ENCODE measurements around the gene ZFP1. TPM values are rescaled to one million over a fixed set of nuclear protein-coding genes. Genes with fewer than 3 reads are reported as not detected.

The ZFP1 gene
- 10 to 100 TPM in 1 of 7 donors, 1 to 10 TPM in 6; 8.3 to 11.4 (median 9.1) TPM for total RNA-seq
- 1 to 10 TPM; 3.1 to 4.2 (median 3.6) TPM for polyA plus RNA-seq
- long read RNA-seq, donor 1, partial matches to known transcripts, result 0 of 4 reads
- long read RNA-seq, donor 1, other reads (novel, unspliced or antisense), result 0 of 4 reads
- long read RNA-seq, donor 2, partial matches to known transcripts, result 0 of 1 reads
- long read RNA-seq, donor 2, other reads (novel, unspliced or antisense), result 0 of 1 reads

GRCh38 chr16:75148311-75149195 lies at the start of gene ZFP1:
TSS of gene ZFP1 (plus strand) at chr16:75148524. CDS start at chr16:75152952, 4,428 bp downstream.
- Histone ChIP-seq H3K9me3 (peaks cover 6 to 40% (median 34%) of the 10 kb centered on the region in 8 donors), H3K4me1 (peaks cover 0 to 17% (median 12%) of the 10 kb centered on the region in 6 donors), H3K27ac (peak within 1 kb of the TSS; percentile 77 to 98 (median 97)), H3K4me3 (peak within 1 kb of the TSS; percentile 84 to 100 (median 95)), H3K27me3 (replicated peaks in 1 of 7) (no peaks in the 10 kb centered on the region), H3K36me3 (peaks cover 0 to 24% (median under 1%) of the 10 kb centered on the region in 6 donors)
- TF ChIP-seq POLR2A (IDR thresholded peaks at IDR 0.05) (no peak), CTCF (IDR thresholded peaks at IDR 0.05 in 8 of 11, conservative IDR thresholded peaks at IDR 0.05 in 3 of 11) (peak in 1 of 11 experiments; percentile 13), POLR2AphosphoS5 (IDR thresholded peaks at IDR 0.05) (peak; percentile 90 to 93 (median 93))
- 0 to 2% (median 1%) methylated on average over 28 to 93 of the region's 93 CpGs for WGBS, 5 donors
- peak; percentile 98 for DNase-seq
- intact Hi-C loops (cut with DNase I; ENCODE audit: low total_unique reads), result no loop called here

- intact Hi-C loops (cut with DNase I; ENCODE audit: low total_unique reads), result no loop called here
- peak overlapping the region in 7 of 8 donors; percentile 21 to 73 (median 59) for H3K27ac ChIP-seq
- peaks cover 0 to 45% (median 0%) of the 10 kb centered on the region in 7 donors for H3K27me3 ChIP-seq (replicated peaks in 1 of 7)
- DNase-seq, result no peak
- TF ChIP-seq POLR2AphosphoS5 (IDR thresholded peaks at IDR 0.05) (no peak), POLR2A (IDR thresholded peaks at IDR 0.05) (no peak), CTCF (IDR thresholded peaks at IDR 0.05 in 8 of 11, conservative IDR thresholded peaks at IDR 0.05 in 3 of 11) (no peak)
- WGBS, 5 donors, result 67 to 74% (median 73%) methylated on average over 7 to 8 of the region's 8 CpGs
- no peaks in the 10 kb centered on the region for H3K9me3 ChIP-seq
- H3K36me3 ChIP-seq, result peaks cover 0 to 16% (median 0%) of the 10 kb centered on the region in 6 donors
- peak overlapping the region in 1 of 8 donors; percentile 19 for H3K4me3 ChIP-seq
- peaks cover 13 to 34% (median 19%) of the 10 kb centered on the region in 6 donors for H3K4me1 ChIP-seq
Measured at GRCh38 chr16:75099075-75099667, 49.2 kb upstream of the ZFP1 start.

GRCh38 chr16:75099738-75100602 lies 48.4 kb upstream of the ZFP1 start:
- peak; percentile 75 for DNase-seq
- Histone ChIP-seq H3K4me1 (peaks cover 13 to 42% (median 23%) of the 10 kb centered on the region in 6 donors), H3K27me3 (replicated peaks in 1 of 7) (peaks cover 0 to 53% (median 0%) of the 10 kb centered on the region in 7 donors), H3K9me3 (no peaks in the 10 kb centered on the region), H3K27ac (peak overlapping the region in 7 of 8 donors; percentile 21 to 73 (median 59)), H3K36me3 (peaks cover 0 to 8% (median 0%) of the 10 kb centered on the region in 6 donors), H3K4me3 (peak overlapping the region in 1 of 8 donors; percentile 19)
- TF ChIP-seq POLR2A (IDR thresholded peaks at IDR 0.05) (no peak), POLR2AphosphoS5 (IDR thresholded peaks at IDR 0.05) (peak; percentile 30 to 61 (median 60))
- 33 to 63% (median 38%) methylated on average over 9 to 16 of the region's 16 CpGs for WGBS, 5 donors
- intact Hi-C loops (cut with DNase I; ENCODE audit: low total_unique reads), result no loop called here

GRCh38 chr16:75100603-75100990 lies 47.7 kb upstream of the ZFP1 start:
- 76 to 89% (median 87%) methylated on average over 3 of the region's 3 CpGs for WGBS, 5 donors
- H3K4me1 ChIP-seq, result peaks cover 18 to 48% (median 27%) of the 10 kb centered on the region in 6 donors
- H3K27me3 ChIP-seq (replicated peaks in 1 of 7), result peaks cover 0 to 59% (median 0%) of the 10 kb centered on the region in 7 donors
- no peak overlapping the region for H3K4me3 ChIP-seq
- intact Hi-C loops (cut with DNase I; ENCODE audit: low total_unique reads), result no loop called here
- peak overlapping the region in 3 of 8 donors; percentile 60 to 73 (median 65) for H3K27ac ChIP-seq
- TF ChIP-seq POLR2AphosphoS5 (IDR thresholded peaks at IDR 0.05), result no peak
- TF ChIP-seq CTCF (IDR thresholded peaks at IDR 0.05 in 8 of 11, conservative IDR thresholded peaks at IDR 0.05 in 3 of 11), result no peak
- no peak for TF ChIP-seq POLR2A (IDR thresholded peaks at IDR 0.05)
- H3K36me3 ChIP-seq, result peaks cover 0 to 2% (median 0%) of the 10 kb centered on the region in 6 donors
- DNase-seq, result no peak
- no peaks in the 10 kb centered on the region for H3K9me3 ChIP-seq
